Neural cell (in vitro differentiated cells): ENCODE data around the gene EIF2A. TPM values are rescaled to one million over a fixed set of nuclear protein-coding genes. Genes with fewer than 3 reads are reported as not detected.

ENCODE experiments used
- H2AFZ ChIP-seq: fragments of 200-600, 300-800 bp; sonication (generic), shearing (Covaris generic); 2 replicates; pipeline ENCODE4 v1.6.0; 2014; ENCODE audit warnings: low read depth, mild to moderate bottlenecking, antibody characterized with exemption, low read length, moderate library complexity
- H3F3A ChIP-seq: fragments of 200-600 bp; shearing (Covaris generic); 2 replicates; pipeline ENCODE4 v1.6.1; 2016; ENCODE audit warnings: mild to moderate bottlenecking, moderate library complexity, mixed read lengths, antibody characterized with exemption, low read length; ENCODE audit not compliant: insufficient read depth, poor library complexity, severe bottlenecking
- H3K27ac ChIP-seq: fragments of 200-600, 300-800 bp; sonication (generic), shearing (Covaris generic); 2 replicates; pipeline ENCODE4 v1.5.1; 2014; ENCODE audit warnings: mild to moderate bottlenecking, low read length, moderate library complexity
- H3K27me3 ChIP-seq: fragments of 300-800, 200-600 bp; sonication (generic), shearing (Covaris generic); 2 replicates; pipeline ENCODE4 v1.6.0; 2014; ENCODE audit warnings: mild to moderate bottlenecking, low read depth, low read length, moderate library complexity; ENCODE audit not compliant: insufficient read depth
- H3K36me3 ChIP-seq: fragments of 300-800, 200-600 bp; sonication (generic), shearing (Covaris generic); 2 replicates; pipeline ENCODE4 v1.5.1; 2014; ENCODE audit warnings: mild to moderate bottlenecking, antibody characterized with exemption, low read length, moderate library complexity; ENCODE audit not compliant: insufficient read depth
- H3K4me2 ChIP-seq: fragments of 300-800, 200-600 bp; sonication (generic), shearing (Covaris generic); 2 replicates; pipeline ENCODE4 v1.6.0; 2014; ENCODE audit warnings: mild to moderate bottlenecking, low read length
- H3K4me3 ChIP-seq: fragments of 300-800, 200-600 bp; sonication (generic), shearing (Covaris generic); 2 replicates; pipeline ENCODE4 v1.5.1; 2014; ENCODE audit warnings: mild to moderate bottlenecking, low read length, moderate library complexity
- H3K79me2 ChIP-seq: fragments of 200-600 bp; shearing (Covaris generic); replicated peaks from 2 replicates; pipeline ENCODE4 v1.6.0; 2014; ENCODE audit warnings: mild to moderate bottlenecking, low read length, moderate library complexity; ENCODE audit not compliant: insufficient read depth
- H3K9ac ChIP-seq: fragments of 300-800, 200-600 bp; sonication (generic), shearing (Covaris generic); 2 replicates; pipeline ENCODE4 v1.6.1; 2016; ENCODE audit warnings: mild to moderate bottlenecking, low read length, mixed read lengths
- H3K9me2 ChIP-seq: fragments of 200-600 bp; shearing (Covaris generic); 2 replicates; pipeline ENCODE4 v1.6.1; 2016; ENCODE audit warnings: mild to moderate bottlenecking, low read length, mixed read lengths; ENCODE audit not compliant: insufficient read depth
- H3K9me3 ChIP-seq: fragments of 200-600, 300-800 bp; sonication (generic), shearing (Covaris generic); 2 replicates; pipeline ENCODE4 v1.6.1; 2016; ENCODE audit warnings: mild to moderate bottlenecking, mixed run types, low read length, moderate library complexity, mixed read lengths
- H4K20me1 ChIP-seq: fragments of 200-600 bp; shearing (Covaris generic); 2 replicates; pipeline ENCODE4 v1.6.1; 2016; ENCODE audit warnings: mild to moderate bottlenecking, mixed run types; ENCODE audit not compliant: insufficient read depth
- EP300 ChIP-seq: fragments of 450-650 bp; conservative IDR thresholded peaks from 2 replicates; pipeline ENCODE4 v1.6.1; 2014; ENCODE audit warnings: antibody characterized with exemption, mild to moderate bottlenecking, moderate library complexity; ENCODE audit not compliant: poor library complexity, severe bottlenecking
- EZH2 ChIP-seq: fragments of 200-600, 300-800 bp; shearing (Covaris generic), sonication (generic); IDR thresholded peaks from 2 replicates; pipeline ENCODE4 v1.6.1; 2014; ENCODE audit warnings: antibody characterized with exemption, low read length, borderline replicate concordance, mild to moderate bottlenecking; ENCODE audit not compliant: insufficient read depth, poor library complexity, severe bottlenecking
- MXI1 ChIP-seq: fragments of 450-650 bp; conservative IDR thresholded peaks from 2 replicates; pipeline ENCODE4 v1.6.1; 2014; ENCODE audit warnings: antibody characterized with exemption, mild to moderate bottlenecking; ENCODE audit not compliant: poor library complexity, severe bottlenecking
- POLR2AphosphoS5 ChIP-seq: IDR thresholded peaks from 2 replicates; pipeline ENCODE4 v1.6.1; 2012
- RAD21 ChIP-seq: fragments of 450-650 bp; conservative IDR thresholded peaks from 2 replicates; pipeline ENCODE4 v1.6.1; 2014; ENCODE audit warnings: antibody characterized with exemption, mild to moderate bottlenecking, moderate library complexity
- SMC3 ChIP-seq: fragments of 450-650 bp; conservative IDR thresholded peaks from 2 replicates; pipeline ENCODE4 v1.6.1; 2014; ENCODE audit warnings: antibody characterized with exemption, mild to moderate bottlenecking, moderate library complexity; ENCODE audit not compliant: poor library complexity
- TAF1 ChIP-seq: IDR thresholded peaks from 2 replicates; pipeline ENCODE4 v1.6.1; 2012; ENCODE audit warnings: low read depth
- polyA plus RNA-seq: library from polyadenylated mRNA; depleted of rRNA; stranded (reverse); fragments of >200 nt; gene quantifications from 2 replicates; pipeline ENCODE4 v1.2.3, GENCODE V29; 2014
- TF ChIP-seq, protein P1 (sequence below): IDR thresholded peaks from 2 replicates; pipeline ENCODE4 v1.6.1; 2012; ENCODE audit warnings: borderline replicate concordance
- TF ChIP-seq, protein P2 (sequence below): fragments of 450-650 bp; IDR thresholded peaks from 2 replicates; pipeline ENCODE4 v1.5.1; 2014; ENCODE audit warnings: antibody characterized with exemption, mild to moderate bottlenecking, moderate library complexity; ENCODE audit not compliant: poor library complexity, severe bottlenecking

Gene EIF2A
- polyA plus RNA-seq, 1 donor from 2014 or later, result 82.6 TPM

- no peaks in the 10 kb centered on the region for H3F3A ChIP-seq
- H3K4me3 ChIP-seq, result no peak overlapping the region
- no peak overlapping the region for H3K9ac ChIP-seq
- TF ChIP-seq MXI1 (no peak), TAF1 (no peak), EZH2 (no peak), SMC3 (no peak), POLR2AphosphoS5 (no peak), RAD21 (no peak), EP300 (no peak)
- TF ChIP-seq, protein P1, sequence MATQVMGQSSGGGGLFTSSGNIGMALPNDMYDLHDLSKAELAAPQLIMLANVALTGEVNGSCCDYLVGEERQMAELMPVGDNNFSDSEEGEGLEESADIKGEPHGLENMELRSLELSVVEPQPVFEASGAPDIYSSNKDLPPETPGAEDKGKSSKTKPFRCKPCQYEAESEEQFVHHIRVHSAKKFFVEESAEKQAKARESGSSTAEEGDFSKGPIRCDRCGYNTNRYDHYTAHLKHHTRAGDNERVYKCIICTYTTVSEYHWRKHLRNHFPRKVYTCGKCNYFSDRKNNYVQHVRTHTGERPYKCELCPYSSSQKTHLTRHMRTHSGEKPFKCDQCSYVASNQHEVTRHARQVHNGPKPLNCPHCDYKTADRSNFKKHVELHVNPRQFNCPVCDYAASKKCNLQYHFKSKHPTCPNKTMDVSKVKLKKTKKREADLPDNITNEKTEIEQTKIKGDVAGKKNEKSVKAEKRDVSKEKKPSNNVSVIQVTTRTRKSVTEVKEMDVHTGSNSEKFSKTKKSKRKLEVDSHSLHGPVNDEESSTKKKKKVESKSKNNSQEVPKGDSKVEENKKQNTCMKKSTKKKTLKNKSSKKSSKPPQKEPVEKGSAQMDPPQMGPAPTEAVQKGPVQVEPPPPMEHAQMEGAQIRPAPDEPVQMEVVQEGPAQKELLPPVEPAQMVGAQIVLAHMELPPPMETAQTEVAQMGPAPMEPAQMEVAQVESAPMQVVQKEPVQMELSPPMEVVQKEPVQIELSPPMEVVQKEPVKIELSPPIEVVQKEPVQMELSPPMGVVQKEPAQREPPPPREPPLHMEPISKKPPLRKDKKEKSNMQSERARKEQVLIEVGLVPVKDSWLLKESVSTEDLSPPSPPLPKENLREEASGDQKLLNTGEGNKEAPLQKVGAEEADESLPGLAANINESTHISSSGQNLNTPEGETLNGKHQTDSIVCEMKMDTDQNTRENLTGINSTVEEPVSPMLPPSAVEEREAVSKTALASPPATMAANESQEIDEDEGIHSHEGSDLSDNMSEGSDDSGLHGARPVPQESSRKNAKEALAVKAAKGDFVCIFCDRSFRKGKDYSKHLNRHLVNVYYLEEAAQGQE, result no peak
- TF ChIP-seq, protein P2, sequence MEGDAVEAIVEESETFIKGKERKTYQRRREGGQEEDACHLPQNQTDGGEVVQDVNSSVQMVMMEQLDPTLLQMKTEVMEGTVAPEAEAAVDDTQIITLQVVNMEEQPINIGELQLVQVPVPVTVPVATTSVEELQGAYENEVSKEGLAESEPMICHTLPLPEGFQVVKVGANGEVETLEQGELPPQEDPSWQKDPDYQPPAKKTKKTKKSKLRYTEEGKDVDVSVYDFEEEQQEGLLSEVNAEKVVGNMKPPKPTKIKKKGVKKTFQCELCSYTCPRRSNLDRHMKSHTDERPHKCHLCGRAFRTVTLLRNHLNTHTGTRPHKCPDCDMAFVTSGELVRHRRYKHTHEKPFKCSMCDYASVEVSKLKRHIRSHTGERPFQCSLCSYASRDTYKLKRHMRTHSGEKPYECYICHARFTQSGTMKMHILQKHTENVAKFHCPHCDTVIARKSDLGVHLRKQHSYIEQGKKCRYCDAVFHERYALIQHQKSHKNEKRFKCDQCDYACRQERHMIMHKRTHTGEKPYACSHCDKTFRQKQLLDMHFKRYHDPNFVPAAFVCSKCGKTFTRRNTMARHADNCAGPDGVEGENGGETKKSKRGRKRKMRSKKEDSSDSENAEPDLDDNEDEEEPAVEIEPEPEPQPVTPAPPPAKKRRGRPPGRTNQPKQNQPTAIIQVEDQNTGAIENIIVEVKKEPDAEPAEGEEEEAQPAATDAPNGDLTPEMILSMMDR, result no peak
- no peak overlapping the region for H2AFZ ChIP-seq
- no peaks in the 10 kb centered on the region for H3K27me3 ChIP-seq
- no peaks in the 10 kb centered on the region for H3K36me3 ChIP-seq
- no peaks in the 10 kb centered on the region for H3K9me3 ChIP-seq
- no peak overlapping the region for H3K4me2 ChIP-seq
- H3K27ac ChIP-seq, result no peak overlapping the region
- no peaks in the 10 kb centered on the region for H3K9me2 ChIP-seq
- H4K20me1 ChIP-seq, result no peaks in the 10 kb centered on the region
- H3K79me2 ChIP-seq, result no peaks in the 10 kb centered on the region
These were observed 14.8 kb upstream of the EIF2A start for GRCh38 chr3:150531775-150532174.

GRCh38 chr3:150535204-150535603 lies 11.4 kb upstream of the EIF2A start:
- no peaks in the 10 kb centered on the region for H4K20me1 ChIP-seq
- H3K4me3 ChIP-seq, result no peak overlapping the region
- no peak overlapping the region for H2AFZ ChIP-seq
- H3F3A ChIP-seq, result no peaks in the 10 kb centered on the region
- no peak overlapping the region for H3K4me2 ChIP-seq
- H3K9ac ChIP-seq, result no peak overlapping the region
- H3K27me3 ChIP-seq, result no peaks in the 10 kb centered on the region
- H3K79me2 ChIP-seq, result no peaks in the 10 kb centered on the region
- TF ChIP-seq, protein P2, result no peak
- TF ChIP-seq RAD21 (no peak), EP300 (no peak), SMC3 (no peak), MXI1 (no peak), TAF1 (no peak), EZH2 (no peak), POLR2AphosphoS5 (no peak)
- TF ChIP-seq, protein P1, result no peak
- H3K9me2 ChIP-seq, result no peaks in the 10 kb centered on the region
- no peak overlapping the region for H3K27ac ChIP-seq
- H3K9me3 ChIP-seq, result no peaks in the 10 kb centered on the region
- H3K36me3 ChIP-seq, result no peaks in the 10 kb centered on the region
